HG03442 (cell line): ENCODE measurements around the gene KCNT2.
"Not testable (repeated sequence)": the region's sequence is repeated elsewhere in the genome, so short reads cannot be mapped to it uniquely, and the experiment has no call there.

Source experiments
- ATAC-seq: cut with Tn5 transposase; IDR thresholded peaks from one replicate; pipeline ENCODE4 v1.9.1; 2021; ENCODE audit warnings: mild to moderate bottlenecking, moderate library complexity; ENCODE audit not compliant: unreplicated experiment

KCNT2 gene

GRCh38 chr1:196593955-196594354, 14.3 kb downstream of the KCNT2 start:
- no peak for ATAC-seq

DNA sequence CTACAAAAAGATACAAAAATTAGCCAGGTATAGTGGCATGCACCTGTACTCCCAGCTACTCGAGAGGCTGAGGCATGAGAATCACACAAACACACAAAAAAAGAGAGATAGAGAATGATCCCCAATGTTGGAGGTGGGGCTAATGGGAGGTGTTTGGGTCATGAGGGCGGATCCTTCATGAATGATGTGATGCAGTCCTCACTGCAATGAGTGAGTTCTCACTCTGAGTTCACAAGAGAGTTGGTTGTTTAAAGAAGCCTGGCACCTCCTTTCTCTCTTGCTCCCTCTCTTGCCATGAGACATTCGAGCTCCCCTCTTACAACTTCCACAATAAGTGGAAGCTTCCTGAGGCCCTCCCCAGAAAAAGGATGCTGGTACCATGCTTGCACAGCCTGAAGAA, 17.3 kb downstream of the KCNT2 start:
- no peak for ATAC-seq

DNA sequence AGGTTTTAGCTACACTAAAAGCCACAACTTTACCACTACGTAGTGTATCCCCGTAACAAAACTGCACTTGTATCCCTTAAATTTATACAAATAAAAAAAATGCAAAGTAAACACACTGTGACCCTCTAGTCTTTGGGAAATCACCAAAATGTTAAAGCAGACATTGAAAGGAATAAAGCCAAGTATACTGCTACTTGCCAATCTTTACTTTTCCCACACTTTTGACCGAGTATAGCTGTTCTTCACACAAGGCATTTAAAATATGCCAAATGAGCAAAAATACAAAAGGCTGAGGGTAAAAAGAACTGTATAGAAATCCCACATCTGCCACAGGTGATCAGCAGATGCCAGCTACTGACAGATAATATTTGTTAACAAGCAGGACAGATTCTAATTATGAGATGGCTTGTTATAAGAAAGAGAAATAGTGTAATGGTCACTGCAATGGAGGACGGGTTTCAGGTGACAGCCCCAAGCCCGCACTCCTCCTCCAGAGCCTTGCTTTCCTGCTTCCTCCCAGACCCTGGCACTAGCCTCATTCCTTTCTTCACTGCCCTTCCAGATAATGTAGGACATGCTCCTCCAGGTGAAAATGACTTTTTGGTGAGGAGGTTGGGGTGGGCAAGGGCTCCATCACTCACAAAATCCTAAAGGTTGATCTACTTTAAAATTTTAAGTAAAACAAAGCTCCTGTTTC, 18.1 kb downstream of the KCNT2 start:
- ATAC-seq: no peak

DNA sequence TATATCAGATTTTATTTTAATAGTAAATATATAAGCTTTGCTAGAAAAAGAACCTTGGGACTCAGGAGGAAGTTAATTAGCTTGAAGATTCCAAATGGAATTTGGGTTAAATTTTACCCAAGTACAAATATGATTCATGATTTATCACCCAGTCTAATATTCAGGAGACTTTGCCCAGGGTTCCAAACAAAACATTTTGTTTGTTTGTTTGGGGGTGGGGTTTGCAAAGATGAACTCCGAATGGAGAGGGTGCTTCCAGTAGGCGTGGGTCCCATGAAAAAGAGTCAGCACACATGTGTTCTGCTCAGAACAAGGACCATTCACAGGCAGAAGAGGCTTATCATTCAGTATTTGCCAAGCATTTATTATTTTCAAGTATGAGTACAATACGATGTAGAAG, 23.5 kb downstream of the KCNT2 start:
- ATAC-seq: no peak

- ATAC-seq: no peak
Observed at GRCh38 chr1:196577386-196577785, 30.9 kb downstream of the KCNT2 start.

GRCh38 chr1:196573226-196573625, 35.0 kb downstream of the KCNT2 start:
- ATAC-seq: no peak

DNA sequence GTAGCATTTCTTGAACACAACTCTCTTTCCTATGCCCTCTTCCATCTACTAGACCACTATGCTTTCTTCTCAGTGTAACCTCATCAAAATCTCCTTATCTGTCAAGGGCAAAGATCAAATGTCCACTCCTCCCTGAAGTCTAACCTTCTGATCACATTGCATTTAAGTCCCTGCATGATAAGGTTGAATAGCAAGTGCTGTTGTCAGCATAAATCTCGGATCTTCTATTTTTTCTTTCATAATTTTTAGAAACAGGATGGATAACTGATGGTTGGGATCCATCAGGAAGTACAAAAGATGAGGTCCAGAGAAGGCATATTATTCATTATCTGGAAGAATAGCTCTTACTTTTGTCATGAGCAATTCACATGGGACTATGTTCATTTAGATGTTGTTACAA, 41.0 kb downstream of the KCNT2 start:
- no peak for ATAC-seq

GRCh38 chr1:196563768-196564167, 44.5 kb downstream of the KCNT2 start:
- ATAC-seq: no peak

- no peak for ATAC-seq
Observed at GRCh38 chr1:196559314-196559713, 48.9 kb downstream of the KCNT2 start.

GRCh38 chr1:196558411-196558810, 49.8 kb downstream of the KCNT2 start:
- peak; percentile 66 for ATAC-seq

- ATAC-seq: no peak
Observed at GRCh38 chr1:196557797-196558196, 50.4 kb downstream of the KCNT2 start.

DNA sequence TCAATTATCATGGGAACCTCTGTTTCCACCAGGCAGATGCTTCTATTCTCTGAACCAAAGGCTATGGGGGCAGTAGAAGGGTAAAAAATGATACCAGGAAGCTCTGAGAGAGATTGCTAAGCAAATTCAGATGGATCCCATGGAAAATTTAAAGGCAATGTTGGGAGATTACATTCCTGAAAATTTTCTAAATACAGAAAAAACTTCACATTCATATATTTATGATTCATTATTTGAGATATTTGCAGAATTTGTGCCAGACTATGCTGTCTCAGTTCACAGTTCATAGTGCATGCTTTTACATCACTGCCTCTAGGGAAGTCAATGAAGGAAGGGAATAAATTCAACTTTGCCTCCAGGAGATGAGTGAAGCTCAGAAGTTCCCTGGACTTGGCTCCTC, 57.5 kb downstream of the KCNT2 start:
- ATAC-seq: no peak

DNA sequence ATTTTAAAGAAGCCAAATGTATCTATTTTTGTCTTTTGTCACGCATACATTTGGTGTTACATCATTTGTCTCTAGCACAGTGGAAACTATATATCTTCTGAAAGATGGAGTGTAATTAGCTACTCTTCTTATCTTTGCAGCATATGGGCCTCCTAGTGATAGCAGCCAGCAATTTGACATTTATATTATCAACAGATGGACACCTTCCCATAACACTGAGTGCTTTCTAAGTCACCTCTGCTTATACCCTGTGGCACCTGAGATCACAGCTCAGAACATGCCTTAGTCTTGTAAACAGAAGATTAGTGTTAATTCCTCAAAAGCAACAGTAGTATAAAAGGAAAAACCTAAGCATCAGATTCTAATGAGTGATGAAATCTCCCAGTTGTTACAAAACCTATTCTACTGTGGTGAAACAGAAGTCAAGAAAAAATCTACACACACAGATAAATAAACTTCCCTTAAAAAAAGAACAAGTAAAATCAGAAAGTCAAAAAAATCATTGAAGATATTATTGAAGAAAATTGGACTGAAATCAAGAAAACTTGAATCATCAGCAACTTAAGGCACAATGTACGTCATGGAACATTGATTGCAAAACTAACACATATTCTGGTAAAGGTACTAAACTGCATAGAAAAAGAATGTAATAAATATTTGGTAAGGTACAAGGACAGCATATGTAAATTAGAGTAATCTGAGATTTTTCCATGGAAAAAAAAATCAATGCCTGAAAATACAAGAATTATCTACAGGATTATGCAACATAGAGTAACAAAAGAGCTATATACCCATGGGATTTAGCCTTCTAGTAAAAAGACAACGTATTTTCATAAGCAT, 61.7 kb downstream of the KCNT2 start:
- ATAC-seq: no peak

- ATAC-seq: no peak
Observed at GRCh38 chr1:196545222-196545621, 63.0 kb downstream of the KCNT2 start.

GRCh38 chr1:196544617-196545016, 63.6 kb downstream of the KCNT2 start:
- no peak for ATAC-seq

GRCh38 chr1:196543833-196544232, 64.4 kb downstream of the KCNT2 start:
- ATAC-seq: no peak

DNA sequence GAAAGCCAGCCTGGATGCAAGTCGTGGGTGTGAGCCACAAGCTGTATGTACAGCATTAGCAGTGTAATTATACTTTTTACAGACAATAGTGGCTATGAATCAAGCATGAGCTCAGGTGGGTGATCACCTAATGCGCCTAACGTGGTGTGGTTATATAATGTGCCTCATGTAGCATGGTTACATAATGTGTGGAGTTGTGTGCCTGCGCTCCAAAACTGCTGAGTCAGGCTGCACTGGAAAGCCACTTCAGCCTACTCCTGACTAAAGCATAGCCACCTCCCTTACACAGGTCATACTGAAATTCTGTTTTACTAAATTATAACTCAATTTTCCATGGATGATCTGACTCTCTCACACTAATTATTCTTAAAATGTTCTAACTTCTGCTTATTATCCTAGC, 69.8 kb downstream of the KCNT2 start:
- ATAC-seq: no peak

GRCh38 chr1:196535727-196536126, 72.5 kb downstream of the KCNT2 start:
- ATAC-seq: no peak

GRCh38 chr1:196531737-196532524, 76.3 kb downstream of the KCNT2 start:
- no peak for ATAC-seq

GRCh38 chr1:196527919-196528318, 80.3 kb downstream of the KCNT2 start:
- ATAC-seq: no peak

GRCh38 chr1:196522574-196523345, 85.5 kb downstream of the KCNT2 start:
- not testable (repeated sequence) for ATAC-seq
